NCI-H510A treated with DMSO at 0.1 percent for 48 hours (cell line): ENCODE measurements around the gene LRRC18.
A peak's percentile ranks its signal among the peaks of the same experiment; 100 is the strongest.

Experiments used
- DNase-seq: peaks from one replicate; lab custom pipeline; 2025; lab: John Stamatoyannopoulos, UW

Gene LRRC18

GRCh38 chr10:48907730-48908129 lies 31.9 kb downstream of the LRRC18 start:
- no peak for DNase-seq

DNA sequence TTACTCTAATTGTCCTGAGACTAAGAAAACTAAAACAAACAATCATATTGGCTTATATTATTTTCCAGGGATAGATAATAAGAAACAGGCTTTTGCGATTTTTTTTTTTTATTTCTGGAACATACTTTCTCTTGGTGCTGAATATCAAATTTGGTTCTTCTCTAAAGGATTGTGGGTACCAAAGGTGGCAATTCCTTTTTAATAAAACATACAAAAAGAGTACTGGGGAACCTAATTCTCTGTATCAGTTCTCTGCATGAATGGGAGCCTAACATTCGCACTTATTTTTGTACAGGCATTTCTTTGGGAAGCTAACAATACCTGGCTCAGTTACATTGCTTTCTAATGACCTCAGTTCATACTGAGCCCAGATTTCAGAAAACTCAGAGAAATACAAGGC lies 32.8 kb downstream of the LRRC18 start:
- DNase-seq = no peak

GRCh38 chr10:48905311-48905710 lies 34.3 kb downstream of the LRRC18 start:
- DNase-seq = no peak

DNA sequence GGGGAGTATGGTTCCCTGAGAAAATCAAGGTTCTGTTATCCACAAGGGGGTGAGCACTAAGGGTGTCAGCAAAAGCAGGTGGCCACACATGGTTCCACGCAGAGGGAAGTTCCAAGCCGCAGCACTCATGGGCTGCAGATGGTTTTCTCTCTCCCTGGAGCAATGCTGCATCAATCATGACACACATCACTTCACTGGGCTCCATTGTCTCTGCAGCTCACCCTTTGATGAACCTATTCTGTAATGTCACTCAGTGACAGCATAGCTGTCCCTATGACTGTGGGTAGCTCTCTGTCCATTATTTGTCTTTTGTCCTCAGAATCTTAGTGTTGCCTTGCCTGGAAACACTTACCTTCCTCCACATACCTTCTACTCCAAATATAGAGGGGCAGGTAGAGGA lies 34.8 kb downstream of the LRRC18 start:
- DNase-seq = no peak

DNA sequence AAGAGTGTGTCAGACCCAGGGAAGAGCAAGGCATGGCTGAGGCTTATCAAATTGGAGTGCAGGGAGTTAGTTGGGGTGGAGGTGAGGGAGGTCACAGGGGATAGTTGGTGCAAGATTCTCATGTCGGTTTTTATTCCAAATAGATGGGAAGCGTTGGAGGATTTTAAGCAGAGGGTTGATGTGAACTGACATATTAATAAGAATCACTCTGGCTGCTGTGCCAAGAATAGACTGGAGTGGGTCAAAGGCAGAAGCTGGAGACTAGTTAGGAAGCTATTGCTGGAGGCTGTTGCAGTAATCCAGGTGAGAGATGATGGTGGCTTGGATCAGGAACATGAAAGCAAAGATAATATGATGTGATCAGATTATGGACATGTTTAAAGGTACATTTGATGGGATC lies 36.5 kb downstream of the LRRC18 start:
- no peak for DNase-seq

DNA sequence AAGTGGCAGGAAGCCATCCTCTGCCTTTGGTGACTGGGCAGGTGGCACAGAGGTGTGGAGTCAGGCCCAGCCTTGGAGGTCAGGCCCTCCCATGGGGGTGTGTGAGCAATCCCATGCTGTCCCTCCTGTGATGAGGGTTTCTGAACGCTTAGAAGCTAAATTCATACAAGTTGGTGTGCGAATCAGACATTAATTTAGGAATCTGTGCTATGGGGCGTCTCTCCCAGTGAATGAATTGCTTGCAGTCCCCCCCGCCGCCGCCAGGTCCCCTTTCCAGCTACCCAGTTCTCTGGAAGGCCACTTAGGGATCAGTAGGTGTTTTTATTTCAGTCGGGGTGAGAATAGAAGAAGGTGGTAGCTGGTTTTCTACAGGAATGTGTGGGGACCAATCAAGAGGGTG lies 37.5 kb downstream of the LRRC18 start:
- no peak for DNase-seq

DNA sequence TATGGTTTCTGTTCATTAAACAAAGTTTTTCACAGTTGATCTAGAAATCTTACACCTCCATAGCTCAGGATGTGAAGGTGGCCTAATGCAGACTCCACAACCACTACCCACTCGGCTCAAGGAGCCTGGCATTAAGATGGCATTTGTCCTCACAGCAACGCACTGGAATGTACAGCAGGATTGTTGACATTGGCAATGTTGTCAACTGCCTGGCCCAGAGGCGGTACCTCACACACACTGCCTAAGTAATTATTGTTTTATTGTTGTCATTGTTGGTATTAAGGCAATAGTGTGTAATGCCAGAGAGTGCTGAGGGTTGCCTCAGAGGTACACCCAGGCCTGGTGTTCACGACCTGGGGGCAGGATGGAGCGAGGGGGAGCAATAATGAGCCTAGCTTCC lies 38.3 kb downstream of the LRRC18 start:
- no peak for DNase-seq

- DNase-seq = no peak
Measured at GRCh38 chr10:48900371-48900801, 39.3 kb downstream of the LRRC18 start.

DNA sequence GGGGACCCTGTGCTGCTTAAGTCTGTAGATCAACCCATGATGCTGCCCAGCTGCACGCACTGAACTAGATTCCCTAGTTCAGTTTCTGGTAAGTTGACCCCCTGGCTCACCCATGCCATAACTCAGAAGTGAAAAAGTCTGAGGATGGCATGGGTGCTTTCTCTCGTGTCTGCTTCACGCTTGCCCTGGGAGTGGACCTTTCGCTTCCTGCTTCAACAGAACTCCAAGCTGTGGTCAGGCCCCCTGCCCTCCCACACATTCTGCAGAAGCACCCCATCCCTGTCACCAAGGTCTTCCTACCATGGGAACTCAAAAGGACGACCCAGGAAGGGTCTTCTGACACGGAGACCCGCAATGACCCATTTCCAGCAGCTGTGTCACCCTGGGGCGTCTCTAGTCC lies 39.9 kb downstream of the LRRC18 start:
- DNase-seq = no peak

- no peak for DNase-seq
Measured at GRCh38 chr10:48898426-48898825, 41.2 kb downstream of the LRRC18 start.

- DNase-seq = no peak
Measured at GRCh38 chr10:48897441-48897790, 42.2 kb downstream of the LRRC18 start.

DNA sequence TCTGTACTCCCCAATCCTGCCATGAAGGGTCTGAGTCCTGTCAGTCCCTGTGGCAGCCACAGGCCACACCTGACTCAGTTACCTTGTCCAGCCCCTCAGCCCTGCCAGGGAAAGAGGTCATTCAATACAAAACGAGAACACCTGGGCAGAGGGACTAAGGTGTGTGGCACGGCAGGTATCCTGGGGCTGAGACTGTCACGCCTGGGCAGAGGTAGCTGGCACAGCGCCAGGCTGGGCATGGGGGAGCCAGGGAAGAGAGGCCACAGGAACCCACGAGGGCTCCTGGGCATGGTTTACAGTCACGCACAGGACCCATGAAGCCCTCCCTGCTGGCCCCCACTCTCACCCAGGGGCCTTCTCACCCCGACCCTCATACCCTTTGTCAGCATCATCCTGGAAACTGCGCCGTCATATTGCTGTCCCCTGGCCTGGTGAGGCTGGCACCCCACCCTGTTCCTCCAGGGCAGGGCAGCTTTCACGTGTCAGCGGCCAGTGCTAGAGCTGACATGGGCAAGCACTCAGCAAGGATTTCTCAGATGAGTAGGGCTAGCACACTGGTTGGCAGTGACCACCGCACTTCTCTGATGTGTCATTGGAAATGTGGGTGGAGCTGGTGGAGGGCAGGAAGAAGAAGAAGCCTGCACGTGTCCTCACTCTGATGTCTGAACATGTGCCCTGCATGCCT lies 42.7 kb downstream of the LRRC18 start:
- DNase-seq = no peak

DNA sequence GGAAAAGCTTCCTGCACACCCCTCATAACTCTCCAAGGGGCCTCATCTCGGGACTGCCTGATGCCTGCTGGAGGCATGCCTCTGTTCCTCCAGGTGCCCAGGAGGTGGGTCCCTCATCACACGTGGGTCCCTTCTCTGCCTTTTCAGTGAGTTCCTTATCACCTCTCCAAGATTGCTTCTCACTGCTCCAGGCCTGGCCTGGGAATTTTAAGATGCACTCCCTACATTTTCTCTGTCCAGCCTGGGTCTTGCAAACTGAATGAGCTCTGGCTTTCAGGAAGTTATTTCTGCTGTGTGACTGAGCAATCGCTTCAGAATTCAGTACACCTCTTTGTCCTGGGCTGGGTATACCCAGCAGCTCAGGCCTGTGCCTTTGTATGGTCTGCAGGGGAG lies 43.8 kb downstream of the LRRC18 start:
- DNase-seq = no peak

DNA sequence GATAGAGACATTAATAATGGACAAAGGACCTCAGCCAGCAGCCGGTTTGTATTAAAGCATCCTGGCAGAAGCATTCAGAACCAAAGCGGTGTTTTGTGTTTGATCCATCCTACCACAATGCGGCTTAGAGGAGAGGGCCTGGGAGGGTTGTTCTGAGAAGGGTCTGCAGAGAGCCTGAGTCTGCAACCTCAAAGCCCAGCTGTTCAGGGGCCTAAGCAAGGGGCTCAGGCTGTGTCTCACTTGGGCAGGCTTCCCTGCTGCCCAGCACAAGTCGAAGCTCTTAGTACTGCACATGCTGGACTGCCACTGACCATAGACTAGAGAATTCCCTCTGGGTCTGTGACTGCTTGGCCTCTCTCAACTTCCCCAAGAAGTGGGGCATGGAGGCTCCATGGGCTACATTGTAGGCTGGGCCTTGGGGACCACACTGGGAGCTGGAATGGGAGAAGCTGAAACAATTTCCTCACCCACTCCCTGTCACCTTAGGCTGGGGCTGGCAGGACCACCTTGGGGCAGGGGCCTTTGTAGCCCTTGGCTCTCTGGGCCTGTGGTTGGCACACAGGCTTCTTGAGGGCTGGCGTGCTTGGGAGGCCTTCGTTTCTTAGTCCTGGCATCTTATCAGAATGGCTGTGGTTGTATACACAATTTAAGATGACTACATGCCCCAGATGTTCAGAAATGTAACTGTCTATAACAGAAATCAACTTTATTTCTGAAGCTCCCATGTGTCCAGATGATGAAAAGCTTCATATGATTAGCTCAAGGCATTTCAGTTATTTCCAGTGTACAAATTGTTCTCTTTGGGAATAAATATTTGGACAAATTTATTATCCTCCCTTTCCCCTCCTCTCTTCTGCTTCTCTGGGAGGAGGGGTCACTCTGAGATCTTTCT lies 44.5 kb downstream of the LRRC18 start:
- no peak for DNase-seq

- no peak for DNase-seq
Measured at GRCh38 chr10:48890888-48891850, 48.5 kb downstream of the LRRC18 start.

GRCh38 chr10:48887982-48888381 lies 51.7 kb downstream of the LRRC18 start:
- DNase-seq = no peak

DNA sequence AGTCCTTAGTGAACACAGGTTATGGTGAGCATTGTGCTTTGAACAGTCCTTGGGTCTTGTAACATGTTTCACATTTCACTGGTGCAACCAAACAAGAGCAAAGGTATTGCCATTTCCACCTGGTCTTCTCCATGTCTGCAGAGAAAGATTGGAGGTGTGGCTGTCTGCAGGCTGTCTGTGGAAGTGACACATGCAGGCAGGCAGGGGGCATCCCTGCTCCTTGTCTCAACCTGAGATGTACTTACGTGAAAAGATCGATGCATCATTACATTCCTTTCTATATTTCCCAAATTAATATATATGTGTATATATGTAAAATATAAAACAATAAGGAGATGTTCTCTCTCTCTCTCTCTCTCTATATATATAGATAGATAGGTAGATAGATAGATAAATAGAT lies 54.3 kb downstream of the LRRC18 start:
- DNase-seq = peak; percentile 12

DNA sequence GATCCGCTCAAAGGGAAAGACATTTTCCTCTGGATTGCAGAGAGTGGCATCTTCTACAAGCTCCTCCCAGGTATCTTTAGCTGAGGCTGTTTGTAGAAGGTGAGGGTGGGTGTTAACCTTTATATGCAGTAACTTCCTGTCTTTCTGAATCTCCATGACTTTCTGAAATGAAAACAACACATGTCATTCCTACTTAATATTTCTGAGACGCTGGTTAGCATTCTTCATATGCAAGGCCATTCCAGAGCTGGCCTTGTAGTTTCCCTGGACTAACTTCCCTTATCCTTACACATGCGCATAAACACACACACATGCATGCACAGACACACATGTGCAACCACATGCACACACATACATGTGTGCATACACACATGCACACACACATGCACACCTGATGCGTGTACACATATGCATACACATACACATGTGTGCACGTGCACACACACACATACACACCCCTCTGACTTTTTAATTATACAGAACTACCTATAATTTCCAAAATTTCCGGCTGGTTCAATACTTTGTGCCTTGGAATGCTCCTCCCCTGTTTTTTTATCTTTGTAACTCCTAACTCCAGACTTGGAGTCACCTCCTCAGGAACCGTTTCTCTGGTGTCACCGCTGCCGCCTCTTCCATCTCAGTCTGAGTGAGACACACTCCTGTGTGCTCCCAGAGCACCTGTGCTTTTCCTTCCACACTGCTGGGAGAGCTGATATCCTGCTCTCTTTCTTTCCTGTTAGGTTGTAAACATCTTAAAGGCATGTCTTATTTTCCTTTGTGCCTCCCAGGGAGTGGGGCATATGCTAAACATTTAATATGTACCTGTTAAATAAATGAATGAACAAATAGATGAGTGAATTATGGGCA lies 55.2 kb downstream of the LRRC18 start:
- DNase-seq = no peak

DNA sequence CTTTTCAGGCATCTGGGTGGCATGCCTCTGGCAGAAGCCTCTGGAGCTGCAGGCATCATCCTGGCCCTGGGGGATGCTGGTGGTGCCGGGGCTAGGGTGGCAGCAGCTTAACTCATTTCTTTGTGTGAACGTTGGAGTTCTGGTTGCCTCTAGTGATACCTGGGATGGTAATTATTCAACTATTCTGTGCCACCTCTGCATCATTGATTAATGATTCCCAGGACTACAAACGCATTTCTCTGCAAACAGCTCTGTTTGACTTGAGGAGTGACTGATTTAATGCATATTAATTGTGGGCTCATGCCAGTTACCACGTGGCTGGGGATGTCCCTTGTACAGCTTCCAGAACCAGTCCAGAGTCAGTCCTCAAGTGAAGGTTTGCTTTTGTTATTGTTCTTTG lies 55.9 kb downstream of the LRRC18 start:
- no peak for DNase-seq

DNA sequence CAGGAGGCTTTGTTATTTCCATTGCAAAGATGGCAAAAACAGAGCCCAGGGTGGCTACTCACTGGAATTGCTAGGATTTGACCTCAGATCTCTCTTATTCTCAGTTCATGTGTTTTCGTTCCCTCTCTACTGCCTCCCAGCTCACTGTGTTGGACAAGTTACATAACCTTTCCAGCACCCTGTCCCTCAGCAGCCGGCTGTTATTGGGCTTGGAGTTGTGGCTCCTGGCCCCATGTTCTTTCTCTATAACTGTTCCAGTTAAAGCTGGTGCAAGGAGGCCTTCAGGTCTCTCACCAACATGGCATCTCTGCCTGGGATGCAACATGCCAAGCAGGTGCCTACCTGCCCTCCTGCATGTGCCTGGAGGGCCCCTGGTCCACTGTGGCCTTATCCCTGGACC lies 56.8 kb downstream of the LRRC18 start:
- DNase-seq = no peak

GRCh38 chr10:48881937-48882336 lies 57.7 kb downstream of the LRRC18 start:
- DNase-seq = no peak
